Measurements from ENCODE around the gene BCOR. TPM values are rescaled to one million over a fixed set of nuclear protein-coding genes. Genes with fewer than 3 reads are reported as not detected.

The BCOR gene
- total RNA-seq, 1 experiment from 2014 or later, result 134 TPM

DNA sequence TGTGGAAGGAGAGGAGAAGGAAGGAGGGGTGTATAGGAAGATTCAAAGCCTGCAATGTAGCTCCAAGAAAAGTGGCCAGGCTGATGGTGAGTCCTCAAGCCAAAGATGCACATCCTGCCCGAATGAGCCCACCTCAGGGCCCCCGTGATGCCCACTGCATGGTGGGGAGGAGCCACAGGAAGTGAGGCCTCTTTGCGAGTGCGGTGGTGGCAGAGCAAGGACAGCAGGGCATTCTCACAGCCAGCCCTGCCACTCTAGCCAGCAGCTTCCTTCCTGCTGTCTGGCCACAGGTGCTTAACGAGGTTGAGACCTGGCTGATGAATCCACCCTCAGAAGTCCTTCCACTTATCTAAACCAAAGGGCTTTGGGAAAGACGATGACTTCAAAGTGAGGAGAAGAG, 55.8 kb downstream of the BCOR start:
- Histone ChIP-seq H3T11ph (ENCODE audit: low read length) (no peak overlapping the region), H4K5ac (ENCODE audit: insufficient read length, low read depth, low read length) (no peak overlapping the region), H3K14ac (ENCODE audit: insufficient read depth, low read length) (no peak overlapping the region), H3K27ac (ENCODE audit: insufficient read length, low read depth, low read length) (no peak overlapping the region), H3K4me1 (ENCODE audit: insufficient read depth, low read length) (peaks cover 4% of the 10 kb centered on the region), H3K9me3 (ENCODE audit: control insufficient read depth, low read depth, low read length) (no peaks in the 10 kb centered on the region), H3K18ac (ENCODE audit: insufficient read length, low read depth, low read length) (no peak overlapping the region), H3K23ac (ENCODE audit: insufficient read length, low read depth, low read length) (no peak overlapping the region), H2AK5ac (ENCODE audit: insufficient read length, low read length) (no peak overlapping the region), H2BK20ac (ENCODE audit: low read depth, low read length, poor library complexity, severe bottlenecking) (no peak overlapping the region), H3K23me2 (ENCODE audit: insufficient read length, low read depth, low read length, poor library complexity, severe bottlenecking) (no peaks in the 10 kb centered on the region), H2AFZ (ENCODE audit: low read length) (no peak overlapping the region), H3K27me3 (ENCODE audit: insufficient read depth, low read length) (no peaks in the 10 kb centered on the region), H3K4me2 (ENCODE audit: insufficient read depth, insufficient read length, low read length) (no peak overlapping the region), H2BK5ac (ENCODE audit: insufficient read length, low read length) (no peak overlapping the region), H3K79me1 (ENCODE audit: insufficient read depth, low read depth, low read length, poor library complexity, severe bottlenecking) (no peaks in the 10 kb centered on the region), H4K20me1 (ENCODE audit: control insufficient read depth, insufficient read depth, insufficient read length) (no peaks in the 10 kb centered on the region), H3K79me2 (ENCODE audit: insufficient read depth, low read length) (no peaks in the 10 kb centered on the region), H2BK15ac (ENCODE audit: low read depth, low read length) (no peak overlapping the region), H4K91ac (ENCODE audit: insufficient read length, low read depth, low read length) (no peak overlapping the region), H3K4ac (ENCODE audit: low read depth, low read length) (no peak overlapping the region), H4K8ac (replicated peaks; ENCODE audit: insufficient read length, low read depth, low read length) (no peak overlapping the region), H3K9ac (ENCODE audit: extremely low read depth, insufficient read length, low read length) (no peak overlapping the region), H2BK12ac (ENCODE audit: insufficient read length, low read depth, low read length) (no peak overlapping the region), H3K56ac (ENCODE audit: insufficient read length, low read depth, low read length) (no peak overlapping the region), H2BK120ac (ENCODE audit: low read depth, low read length, poor library complexity, severe bottlenecking) (no peak overlapping the region)
- Mint-ChIP-seq H3K27me3 (ENCODE audit: low read depth) (peaks cover 2% of the 10 kb centered on the region), H3K9me3 (peaks cover 74 to 78% of the 10 kb centered on the region in 2 experiments), H3K36me3 (ENCODE audit: insufficient read depth in 1 of 3, low read depth in 3 of 3) (peaks cover 5 to 21% (median 9%) of the 10 kb centered on the region in 3 experiments; a peak in 6 of 7 replicates), H3K4me3 (no peak overlapping the region), H3K27ac (no peak overlapping the region), H3K4me1 (peaks cover 5 to 9% of the 10 kb centered on the region in 2 experiments; a peak in 1 of 4 replicates)
- TF ChIP-seq, protein P1, sequence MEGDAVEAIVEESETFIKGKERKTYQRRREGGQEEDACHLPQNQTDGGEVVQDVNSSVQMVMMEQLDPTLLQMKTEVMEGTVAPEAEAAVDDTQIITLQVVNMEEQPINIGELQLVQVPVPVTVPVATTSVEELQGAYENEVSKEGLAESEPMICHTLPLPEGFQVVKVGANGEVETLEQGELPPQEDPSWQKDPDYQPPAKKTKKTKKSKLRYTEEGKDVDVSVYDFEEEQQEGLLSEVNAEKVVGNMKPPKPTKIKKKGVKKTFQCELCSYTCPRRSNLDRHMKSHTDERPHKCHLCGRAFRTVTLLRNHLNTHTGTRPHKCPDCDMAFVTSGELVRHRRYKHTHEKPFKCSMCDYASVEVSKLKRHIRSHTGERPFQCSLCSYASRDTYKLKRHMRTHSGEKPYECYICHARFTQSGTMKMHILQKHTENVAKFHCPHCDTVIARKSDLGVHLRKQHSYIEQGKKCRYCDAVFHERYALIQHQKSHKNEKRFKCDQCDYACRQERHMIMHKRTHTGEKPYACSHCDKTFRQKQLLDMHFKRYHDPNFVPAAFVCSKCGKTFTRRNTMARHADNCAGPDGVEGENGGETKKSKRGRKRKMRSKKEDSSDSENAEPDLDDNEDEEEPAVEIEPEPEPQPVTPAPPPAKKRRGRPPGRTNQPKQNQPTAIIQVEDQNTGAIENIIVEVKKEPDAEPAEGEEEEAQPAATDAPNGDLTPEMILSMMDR (conservative IDR thresholded peaks at IDR 0.05), result no peak
- no peak for DNase-seq
- WGBS (ENCODE audit: extremely low coverage, insufficient read length, low lambda C conversion rate), result no CpG with 5 or more reads among the region's 6 CpGs

Measured in H9 (cell line).